Thoracic aorta (tissue), 2 donors: ENCODE results near the gene PWWP2B. TPM values are rescaled to one million over a fixed set of nuclear protein-coding genes. Genes with fewer than 3 reads are reported as not detected.

ENCODE experiments used
- ATAC-seq: fragments of 150-250 bp; one replicate; pipeline ENCODE4 v1.8.0; 2017; ENCODE audit warnings: low read depth; ENCODE audit not compliant: insufficient number of reproducible peaks, low FRiP score
- DNase-seq: peaks from one replicate; pipeline ENCODE4 v3.0.0-alpha.2; 2020; ENCODE audit warnings: low spot score
- H3K27ac ChIP-seq, 2 donors: fragments of 200-600 bp; sonication (generic); 1 replicate in 1 of 2; 2 replicates in 1 of 2; pipeline ENCODE4 v1.5.1; 2016; ENCODE audit warnings: mild to moderate bottlenecking in 2 of 2, moderate library complexity in 2 of 2
- H3K27me3 ChIP-seq: fragments of 200-600 bp; sonication (generic); replicated peaks from 2 replicates; pipeline ENCODE4 v1.6.0; 2016; ENCODE audit warnings: mild to moderate bottlenecking; ENCODE audit not compliant: insufficient read depth
- H3K36me3 ChIP-seq: fragments of 200-600 bp; sonication (generic); one replicate; pipeline ENCODE4 v1.5.1; 2016
- H3K4me1 ChIP-seq, 2 donors: fragments of 200-600 bp; sonication (generic); 1 replicate in 1 of 2; 2 replicates in 1 of 2; pipeline versions ENCODE4 v1.5.1 to v1.6.0; 2016; ENCODE audit warnings: low read depth in 2 of 2, mild to moderate bottlenecking in 1 of 2; ENCODE audit not compliant: control insufficient read depth in 1 of 2
- H3K4me3 ChIP-seq: fragments of 200-600 bp; sonication (generic); 2 replicates; pipeline ENCODE4 v1.5.1; 2016; ENCODE audit warnings: mild to moderate bottlenecking
- H3K9me3 ChIP-seq: fragments of 200-600 bp; sonication (generic); 2 replicates; pipeline ENCODE4 v1.5.1; 2016
- CTCF ChIP-seq: fragments of 200-600 bp; sonication (generic); IDR thresholded peaks from one replicate; pipeline ENCODE4 v1.5.1; 2019; ENCODE audit warnings: antibody characterized with exemption
- total RNA-seq, 2 donors: library from RNA; depleted of rRNA; stranded (reverse); fragments of >200 nt; gene quantifications; one replicate each; pipeline versions ENCODE4 v1.1.0 to v1.2.3, GENCODE V29; 2016

PWWP2B gene
- total RNA-seq, 2 donors from 2014 or later: 5.3 to 7.8 TPM

- Histone ChIP-seq H3K4me1 (peaks cover 3 to 25% of the 10 kb centered on the region in 2 donors), H3K4me3 (no peak overlapping the region), H3K9me3 (no peaks in the 10 kb centered on the region), H3K27me3 (no peaks in the 10 kb centered on the region), H3K27ac (no peak overlapping the region), H3K36me3 (no peaks in the 10 kb centered on the region)
- DNase-seq (no peak), ATAC-seq (no peak)
- no peak for TF ChIP-seq CTCF
Observed at GRCh38 chr10:132450466-132450824, 53.4 kb downstream of the PWWP2B start.

GRCh38 chr10:132450825-132451505, 54.0 kb downstream of the PWWP2B start:
- Histone ChIP-seq H3K36me3 (no peaks in the 10 kb centered on the region), H3K27me3 (no peaks in the 10 kb centered on the region), H3K4me1 (peaks cover 3 to 25% of the 10 kb centered on the region in 2 donors), H3K4me3 (no peak overlapping the region), H3K9me3 (no peaks in the 10 kb centered on the region), H3K27ac (no peak overlapping the region)
- DNase-seq (no peak), ATAC-seq (no peak)
- no peak for TF ChIP-seq CTCF

GRCh38 chr10:132451506-132452215, 54.7 kb downstream of the PWWP2B start:
- H3K36me3 ChIP-seq: no peaks in the 10 kb centered on the region
- H3K27ac ChIP-seq: no peak overlapping the region
- no peak for TF ChIP-seq CTCF
- no peak overlapping the region for H3K4me3 ChIP-seq
- H3K9me3 ChIP-seq: no peaks in the 10 kb centered on the region
- H3K27me3 ChIP-seq: no peaks in the 10 kb centered on the region
- peaks cover 3 to 25% of the 10 kb centered on the region in 2 donors for H3K4me1 ChIP-seq
- ATAC-seq (no peak), DNase-seq (no peak)

GRCh38 chr10:132452216-132452650, 55.2 kb downstream of the PWWP2B start:
- H3K4me1 ChIP-seq: peaks cover 3 to 21% of the 10 kb centered on the region in 2 donors
- no peak overlapping the region for H3K27ac ChIP-seq
- no peaks in the 10 kb centered on the region for H3K9me3 ChIP-seq
- ATAC-seq (no peak), DNase-seq (no peak)
- no peaks in the 10 kb centered on the region for H3K27me3 ChIP-seq
- no peak overlapping the region for H3K4me3 ChIP-seq
- H3K36me3 ChIP-seq: no peaks in the 10 kb centered on the region
- TF ChIP-seq CTCF: peak; percentile 9

GRCh38 chr10:132452651-132453469, 55.9 kb downstream of the PWWP2B start:
- ATAC-seq (no peak), DNase-seq (no peak)
- Histone ChIP-seq H3K27me3 (no peaks in the 10 kb centered on the region), H3K4me1 (peaks cover 3 to 19% of the 10 kb centered on the region in 2 donors), H3K27ac (no peak overlapping the region), H3K9me3 (no peaks in the 10 kb centered on the region), H3K4me3 (peak overlapping the region; percentile 52), H3K36me3 (no peaks in the 10 kb centered on the region)
- TF ChIP-seq CTCF: peak; percentile 97
